GM21390 (cell line): ENCODE measurements around the gene GPD1.

ENCODE experiments used
- ATAC-seq: cut with Tn5 transposase; IDR thresholded peaks from one replicate; pipeline ENCODE4 v1.9.1; 2021; ENCODE audit not compliant: unreplicated experiment

The GPD1 gene

DNA sequence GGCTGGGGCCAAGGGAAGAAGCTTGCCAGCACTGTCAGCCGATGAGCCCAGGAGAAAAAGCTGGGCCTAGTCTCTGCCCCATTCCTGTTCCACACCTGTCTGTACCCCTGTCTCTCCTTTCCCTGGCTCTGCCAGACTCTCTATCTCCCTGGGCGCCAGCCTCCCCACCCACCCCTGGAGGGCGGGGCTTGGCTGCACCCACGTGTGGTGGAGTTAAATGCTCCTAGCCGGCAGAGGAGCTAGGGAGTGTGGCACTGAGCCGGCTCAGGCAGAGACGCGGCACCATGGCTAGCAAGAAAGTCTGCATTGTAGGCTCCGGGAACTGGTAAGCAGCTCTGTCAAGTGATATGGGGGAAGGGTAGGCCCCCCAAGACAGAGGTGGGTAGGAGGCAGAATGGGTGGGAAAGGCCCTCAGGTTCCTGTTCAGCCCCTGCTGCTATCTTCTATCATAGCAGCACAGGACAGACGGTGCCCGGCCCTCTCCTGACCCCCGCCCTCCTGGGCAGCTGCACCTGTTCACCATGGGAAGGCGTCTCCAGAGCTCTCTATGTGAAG, at the start of gene GPD1:
TSS of gene GPD1 (plus strand) at position 242 of the 555 bp plus-strand sequence. CDS start at position 285, 43 bp downstream.
- ATAC-seq: no peak

DNA sequence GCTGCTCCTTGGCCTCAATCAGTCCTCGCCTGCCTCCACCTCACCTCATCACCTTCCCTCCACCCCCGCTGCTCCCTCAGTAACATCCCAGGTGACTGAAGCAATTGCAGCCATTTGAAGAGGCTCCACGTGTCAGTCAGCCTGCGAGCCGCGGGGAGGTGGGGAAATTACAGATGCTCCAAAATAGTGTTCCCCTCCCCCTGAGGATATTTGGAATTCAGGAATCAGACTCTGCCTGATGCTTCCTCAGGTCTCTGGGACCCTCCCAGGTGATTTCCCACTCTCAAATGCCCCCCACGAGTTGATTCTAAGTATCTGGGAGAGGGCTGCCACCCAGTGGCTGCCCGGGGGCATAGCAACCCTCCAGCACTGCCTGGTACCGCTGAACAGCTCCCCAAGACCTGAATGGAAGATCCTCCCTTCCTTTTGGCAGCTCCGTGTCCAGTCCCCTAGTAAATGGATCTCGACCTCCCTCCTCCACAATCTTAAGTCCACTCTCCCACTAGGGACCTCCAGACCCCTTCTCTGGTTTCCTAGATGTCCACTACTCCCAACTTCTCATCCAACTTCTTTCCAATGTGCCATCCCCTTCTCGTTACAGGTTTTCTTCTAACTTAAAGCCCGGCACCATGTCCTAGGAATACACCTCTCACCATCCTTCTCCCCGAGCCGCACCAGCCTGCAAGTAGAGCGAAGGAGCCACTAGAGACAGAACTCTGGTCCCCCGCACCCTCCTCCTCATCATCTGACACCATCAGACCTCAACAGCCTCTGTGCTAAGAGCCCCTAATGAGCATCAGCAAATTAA, 47.8 kb upstream of the GPD1 start:
- ATAC-seq: no peak

GRCh38 chr12:50056639-50056976, 47.2 kb upstream of the GPD1 start:
- ATAC-seq: no peak

- no peak for ATAC-seq
Measured at GRCh38 chr12:50057000-50057841, 46.6 kb upstream of the GPD1 start, which contains the start of gene ASIC1. ASIC1 (plus strand) TSS chr12:50057596; CDS start chr12:50058767, 1,171 bp downstream.

DNA sequence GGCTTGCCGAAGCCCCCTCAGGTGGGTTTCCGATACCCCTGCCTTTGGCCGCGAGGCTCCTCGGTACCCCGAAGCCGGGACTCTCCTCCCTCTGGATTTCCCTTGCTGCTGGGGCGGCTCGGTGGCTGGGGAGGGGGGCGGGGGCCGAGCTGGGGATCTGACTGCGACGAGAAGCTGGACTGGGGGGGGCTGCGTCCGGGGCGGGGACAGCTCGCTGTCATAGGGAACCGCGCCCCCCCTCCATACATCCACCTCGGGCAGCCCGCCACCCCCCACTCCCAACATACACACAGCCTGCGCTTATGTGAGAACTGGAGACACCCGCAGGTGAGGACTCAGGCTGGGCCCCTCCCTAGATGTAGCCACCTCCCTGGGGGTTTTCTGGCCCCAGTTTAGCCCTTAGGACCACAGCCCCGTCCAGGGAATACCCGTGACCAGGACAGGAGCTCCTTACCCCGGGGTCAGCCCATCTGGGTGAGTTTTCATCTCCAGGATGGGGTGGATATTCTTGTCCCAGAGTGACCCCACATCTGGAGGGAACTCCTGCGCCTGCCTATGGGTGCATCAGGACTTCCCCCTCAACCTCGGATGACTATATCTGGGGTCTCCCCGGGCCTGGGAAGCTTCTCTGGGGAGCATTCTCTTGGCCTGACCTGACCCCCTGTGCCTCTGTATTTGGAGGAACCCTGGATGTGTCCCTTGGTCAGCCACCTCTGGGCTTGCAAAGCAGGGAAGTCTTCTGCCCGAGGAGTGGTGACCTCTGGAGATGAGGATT, 45.7 kb upstream of the GPD1 start:
- no peak for ATAC-seq

- ATAC-seq: no peak
Measured at GRCh38 chr12:50058743-50059312, 45.0 kb upstream of the GPD1 start.

DNA sequence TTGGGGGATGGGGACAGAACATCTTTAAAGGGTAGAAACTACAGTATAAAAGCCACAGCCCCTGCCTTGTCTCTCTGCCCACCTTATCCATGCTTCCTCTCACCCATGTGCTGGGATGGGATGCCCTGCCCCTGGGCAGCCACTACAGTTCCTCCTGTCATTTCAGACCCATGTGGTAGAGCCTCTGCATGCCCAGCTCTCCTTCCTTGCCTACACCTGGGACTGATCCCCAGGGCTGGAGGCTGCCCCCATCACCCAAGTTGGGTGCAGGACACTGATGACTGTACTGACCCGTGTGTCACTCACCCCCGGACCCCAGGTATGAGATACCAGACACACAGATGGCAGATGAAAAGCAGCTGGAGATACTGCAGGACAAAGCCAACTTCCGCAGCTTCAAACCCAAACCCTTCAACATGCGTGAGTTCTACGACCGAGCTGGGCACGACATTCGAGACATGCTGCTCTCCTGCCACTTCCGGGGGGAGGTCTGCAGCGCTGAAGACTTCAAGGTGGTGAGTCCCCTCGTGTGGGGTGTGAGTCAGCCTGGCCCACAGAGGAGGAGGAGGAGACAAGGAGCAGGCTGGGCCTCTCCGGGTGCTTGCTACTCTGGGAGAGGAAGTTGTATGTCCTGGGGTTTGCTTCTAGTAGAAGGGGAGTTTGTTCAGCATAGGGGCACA, 44.2 kb upstream of the GPD1 start:
- no peak for ATAC-seq

GRCh38 chr12:50060120-50060468, 43.7 kb upstream of the GPD1 start:
- ATAC-seq: no peak

- ATAC-seq: no peak
Measured at GRCh38 chr12:50061171-50061570, 42.6 kb upstream of the GPD1 start.

GRCh38 chr12:50061946-50062686, 41.7 kb upstream of the GPD1 start:
- ATAC-seq: no peak

DNA sequence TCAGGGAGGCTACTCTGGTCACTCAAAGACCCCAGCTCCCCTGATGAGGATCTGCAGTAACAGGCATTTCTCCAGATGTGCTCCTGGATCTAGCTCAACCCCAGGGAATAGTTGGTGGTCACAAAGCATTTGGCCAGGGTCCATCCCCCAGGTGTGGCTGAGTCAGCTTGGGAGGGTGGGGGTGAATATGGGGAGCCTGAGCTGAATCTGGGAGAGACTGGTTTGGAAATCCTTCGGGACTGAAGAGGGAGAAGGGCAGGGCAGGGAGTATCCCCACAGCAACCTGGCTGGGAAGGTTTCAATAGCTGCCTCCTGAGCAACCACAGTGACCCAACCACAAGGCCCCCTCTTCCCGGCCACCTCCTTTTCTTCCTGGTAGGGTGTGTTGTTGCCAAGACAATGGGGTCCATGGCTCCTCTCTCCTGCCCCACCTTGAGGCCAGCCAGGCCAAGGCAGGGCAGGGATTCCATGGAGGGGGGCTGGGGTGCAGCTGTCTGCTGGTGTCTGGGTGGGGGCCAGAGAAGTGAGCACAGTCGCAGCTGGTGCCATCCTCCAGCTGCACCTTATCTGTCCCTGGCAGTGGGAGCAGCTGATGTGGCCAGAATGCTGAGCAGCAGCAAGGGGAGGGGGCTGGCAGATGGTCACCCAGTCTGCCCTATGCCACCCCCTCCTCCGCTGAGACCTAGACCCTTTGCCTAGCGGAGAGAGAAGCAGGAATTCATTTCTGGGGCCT, 40.9 kb upstream of the GPD1 start:
- ATAC-seq: no peak

GRCh38 chr12:50065726-50066310, 38.0 kb upstream of the GPD1 start:
- no peak for ATAC-seq

DNA sequence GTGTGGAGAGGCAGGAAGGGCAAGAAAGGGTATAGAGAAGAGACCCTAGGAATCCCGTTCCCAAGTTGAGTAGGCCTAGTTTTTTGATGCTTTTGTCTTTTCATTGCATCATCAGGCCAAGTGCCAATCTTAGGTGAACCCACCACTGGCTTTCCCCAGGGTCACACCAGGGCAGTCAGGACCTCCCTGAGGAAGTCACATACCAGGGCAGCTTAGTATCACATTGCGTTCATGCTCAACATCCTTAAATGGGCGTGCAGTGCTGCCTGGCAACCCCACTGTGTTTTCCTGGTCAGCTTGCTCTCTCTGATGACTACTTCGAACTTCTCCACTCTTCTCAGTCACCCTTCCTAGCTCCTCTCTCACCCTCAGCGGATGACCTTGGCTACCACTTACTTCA, 37.4 kb upstream of the GPD1 start:
- no peak for ATAC-seq

- no peak for ATAC-seq
Measured at GRCh38 chr12:50069069-50069468, 34.7 kb upstream of the GPD1 start.

DNA sequence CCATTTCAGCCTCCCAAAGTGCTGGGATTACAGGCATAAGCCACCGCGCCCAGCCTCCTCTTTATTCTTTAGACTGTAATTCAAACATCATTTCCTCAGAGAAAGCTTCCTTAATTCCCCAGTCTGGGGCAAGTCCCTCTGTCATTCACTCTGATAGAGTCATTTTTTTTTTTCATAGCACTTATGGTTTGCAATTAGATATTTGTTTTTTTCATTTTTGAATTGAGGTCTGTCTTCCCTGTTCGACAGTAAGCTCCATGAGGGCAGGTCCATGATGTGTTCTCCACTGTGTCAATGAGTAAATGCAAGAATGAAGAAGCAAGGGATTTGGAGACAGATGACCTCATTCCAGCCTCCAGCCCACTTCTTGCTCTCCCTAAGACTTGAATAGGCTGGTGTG, 34.3 kb upstream of the GPD1 start:
- ATAC-seq: no peak

GRCh38 chr12:50070314-50071060, 33.3 kb upstream of the GPD1 start:
- no peak for ATAC-seq

DNA sequence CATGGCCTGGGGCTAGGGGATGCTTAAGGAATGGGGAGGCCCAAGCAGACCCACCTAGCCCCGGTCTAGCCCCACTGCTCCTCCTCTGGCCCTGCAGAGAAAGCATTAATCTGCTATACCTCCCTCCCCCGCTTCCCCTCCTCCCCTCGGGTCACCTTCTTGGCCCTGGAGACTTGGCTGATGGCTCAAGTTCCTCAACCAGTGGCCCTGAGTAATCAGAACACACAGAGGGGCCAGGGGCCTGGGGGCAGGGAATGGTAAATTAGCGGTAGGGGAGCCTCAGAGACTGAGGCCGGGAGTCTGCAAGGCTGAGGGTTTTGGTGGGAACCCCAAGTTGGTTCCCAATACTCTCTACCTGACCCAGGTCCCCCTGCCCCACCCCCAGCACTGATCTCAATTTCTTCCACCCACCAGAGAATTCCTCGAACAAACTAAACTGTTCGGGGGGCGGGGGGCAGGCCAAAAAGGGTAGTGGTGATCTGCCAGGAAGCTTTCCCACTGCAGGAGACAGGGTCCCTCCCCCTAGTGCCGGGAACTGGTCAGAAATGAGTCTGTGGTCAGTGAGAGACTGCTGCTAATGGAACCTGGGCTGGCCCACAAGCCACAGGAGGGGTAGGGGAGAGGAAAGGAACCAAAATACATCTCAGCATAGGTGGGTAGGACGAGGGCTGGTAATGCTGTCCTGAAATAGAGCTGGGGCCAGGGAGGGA, 31.5 kb upstream of the GPD1 start:
- ATAC-seq: no peak
